WTC11 (cell line): ENCODE data around the gene LAP3.

Experiments used
- ARID4B ChIP-seq: sonication (generic); formaldehyde crosslinking; IDR thresholded peaks from 2 replicates; pipeline ENCODE4 v1.8.0; 2023; ENCODE audit warnings: missing genetic modification reagents, mild to moderate bottlenecking, borderline replicate concordance
- CTCF ChIP-seq: fragments of 200-600 bp; IDR thresholded peaks from 2 replicates; pipeline ENCODE4 v1.8.0; 2022; ENCODE audit warnings: antibody characterized with exemption
- FOXP4 ChIP-seq: sonication (generic); formaldehyde crosslinking; IDR thresholded peaks from 2 replicates; pipeline ENCODE4 v1.8.0; 2022; ENCODE audit warnings: mild to moderate bottlenecking, missing genetic modification reagents
- HMGXB4 ChIP-seq: sonication (generic); formaldehyde crosslinking; IDR thresholded peaks from 2 replicates; pipeline ENCODE4 v1.8.1; 2023; ENCODE audit warnings: mild to moderate bottlenecking, moderate library complexity, missing genetic modification reagents
- ZNF416 ChIP-seq: fragments of 250-450 bp; sonication (Bioruptor Pico); IDR thresholded peaks from 2 replicates; pipeline ENCODE4 v1.9.0; 2021; ENCODE audit warnings: mild to moderate bottlenecking, inconsistent platforms

GRCh38 chr4:17583941-17584340, 6.9 kb downstream of the LAP3 start:
- TF ChIP-seq CTCF (no peak), FOXP4 (CRISPR knock-in tag) (no peak), ARID4B (CRISPR knock-in tag) (no peak), HMGXB4 (CRISPR knock-in tag) (no peak), ZNF416 (no peak)
